HCT116 (cell line): ENCODE measurements around the gene SLC4A2. TPM values are rescaled to one million over a fixed set of nuclear protein-coding genes. Genes with fewer than 3 reads are reported as not detected.

Experiments used
- ATAC-seq: fragments of 200-7000 bp; cut with Tn5 transposase; 2 replicates; pipeline ENCODE4 v1.9.1; 2020; ENCODE audit warnings: mild to moderate bottlenecking, moderate library complexity
- BruUV-seq: library from RNA; stranded (reverse); fragments of 400-500 nt; replicated peaks from 2 replicates; lab custom pipeline; 2021; lab: Mats Ljungman, UMichigan
- CTCF ChIA-PET: fragments of 300-600 bp; sonication (Branson Sonifier 250); formaldehyde crosslinking; loops from one replicate; lab custom pipeline; 2021; ENCODE audit warnings: antibody characterized with exemption; lab: Charles Lee
- POLR2A ChIA-PET: fragments of 300-600, 350-600 bp; sonication (Branson Sonifier 250); formaldehyde crosslinking; loops from one replicate; lab custom pipeline; 2021; ENCODE audit warnings: antibody characterized with exemption; lab: Charles Lee
- RAD21 ChIA-PET, 2 experiments: fragments of 300-600 bp; sonication (Branson Sonifier 250); formaldehyde crosslinking; loops; one replicate each; lab custom pipeline; 2023; ENCODE audit warnings: low total read pairs in 2 of 2; ENCODE audit not compliant: uncharacterized antibody in 2 of 2, unreplicated experiment in 2 of 2, low non-redundant PET in 1 of 2; lab: Charles Lee
- DNase-seq: peaks from one replicate; pipeline ENCODE4 v3.0.0-alpha.2; 2010; ENCODE audit warnings: low read depth, low spot score
- H2AFZ ChIP-seq: fragments of 200-600 bp; shearing (Covaris generic), sonication (generic); 2 replicates; pipeline ENCODE4 v1.6.1; 2017; ENCODE audit warnings: low read depth, mixed run types, mixed read lengths, antibody characterized with exemption, low read length; ENCODE audit not compliant: poor library complexity, severe bottlenecking
- H3K27ac ChIP-seq: 2 replicates; pipeline ENCODE4 v1.5.1; 2012; ENCODE audit warnings: low read depth, low read length
- H3K27me3 ChIP-seq: fragments of 200-600 bp; sonication (generic); 2 replicates; pipeline ENCODE4 v1.6.1; 2016; ENCODE audit warnings: mixed run types, low read length, mixed read lengths; ENCODE audit not compliant: insufficient read depth
- H3K36me3 ChIP-seq, 2 experiments: fragments of 200-500 bp in 1 of 2; fragments of 200-600 bp in 1 of 2; sonication (Bioruptor generic) in 1 of 2; sonication (generic) in 1 of 2; 2 replicates each; pipeline versions ENCODE4 v1.5.1 to v1.6.1; 2014 to 2016; ENCODE audit warnings: low read length in 2 of 2, inconsistent platforms in 1 of 2, mixed read lengths in 1 of 2, mixed run types in 1 of 2; ENCODE audit not compliant: insufficient read depth in 2 of 2, control insufficient read depth in 1 of 2
- H3K4me1 ChIP-seq, 2 experiments: fragments of 200-600 bp in 1 of 2; sonication (generic) in 1 of 2; 2 replicates each; pipeline versions ENCODE4 v1.5.1 to v1.6.1; 2012 to 2017; ENCODE audit warnings: low read length in 2 of 2, inconsistent platforms in 1 of 2, mild to moderate bottlenecking in 1 of 2, mixed read lengths in 1 of 2, mixed run types in 1 of 2, moderate library complexity in 1 of 2; ENCODE audit not compliant: insufficient read depth in 2 of 2, control insufficient read depth in 1 of 2
- H3K4me2 ChIP-seq: fragments of 200-600 bp; sonication (generic); 2 replicates; pipeline ENCODE4 v1.6.1; 2017; ENCODE audit warnings: mixed run types, low read length, mixed read lengths
- H3K4me3 ChIP-seq, 2 experiments: fragments of 200-600 bp in 1 of 2; sonication (generic) in 1 of 2; replicated peaks in 1 of 2; 2 replicates each; pipeline ENCODE4 v1.5.1; 2011 to 2016; ENCODE audit warnings: low read length in 2 of 2, control low read depth in 1 of 2, low read depth in 1 of 2, mild to moderate bottlenecking in 1 of 2, mixed read lengths in 1 of 2, mixed run types in 1 of 2
- H3K79me2 ChIP-seq: fragments of 200-600 bp; sonication (generic); 2 replicates; pipeline ENCODE4 v1.6.1; 2017; ENCODE audit warnings: mild to moderate bottlenecking, mixed run types, low read length, moderate library complexity, mixed read lengths; ENCODE audit not compliant: insufficient read depth
- H3K9ac ChIP-seq: fragments of 200-600 bp; sonication (generic); 2 replicates; pipeline ENCODE4 v1.6.1; 2016; ENCODE audit warnings: low read length, mixed read lengths
- H3K9me2 ChIP-seq: fragments of 200-600 bp; sonication (generic), shearing (Covaris generic); 2 replicates; pipeline ENCODE4 v1.6.1; 2017; ENCODE audit warnings: mixed run types, mild to moderate bottlenecking, moderate library complexity; ENCODE audit not compliant: insufficient read depth
- H3K9me3 ChIP-seq, 2 experiments: fragments of 200-500 bp in 1 of 2; fragments of 200-600 bp in 1 of 2; sonication (Bioruptor generic) in 1 of 2; sonication (generic) in 1 of 2; 2 replicates each; pipeline ENCODE4 v1.6.1; 2014 to 2017; ENCODE audit warnings: low read length in 2 of 2, mixed read lengths in 2 of 2, inconsistent platforms in 1 of 2, low read depth in 1 of 2, mild to moderate bottlenecking in 1 of 2, mixed run types in 1 of 2, moderate library complexity in 1 of 2; ENCODE audit not compliant: control insufficient read depth in 1 of 2, insufficient read depth in 1 of 2
- H4K20me1 ChIP-seq: fragments of 200-600 bp; sonication (generic), shearing (Covaris generic); 2 replicates; pipeline ENCODE4 v1.6.1; 2017; ENCODE audit warnings: mixed run types, mild to moderate bottlenecking, moderate library complexity; ENCODE audit not compliant: insufficient read depth
- CEBPB ChIP-seq: IDR thresholded peaks from 2 replicates; pipeline ENCODE4 v1.6.1; 2012; ENCODE audit warnings: low read depth
- EZH2 ChIP-seq: fragments of 200-600 bp; sonication (generic); IDR thresholded peaks from 2 replicates; pipeline ENCODE4 v1.6.1; 2017; ENCODE audit warnings: antibody characterized with exemption, mixed run types
- SRF ChIP-seq: IDR thresholded peaks from 2 replicates; pipeline ENCODE4 v1.6.1; 2012; ENCODE audit warnings: low read depth
- ZFX ChIP-seq: fragments of 450-650 bp; IDR thresholded peaks from 2 replicates; pipeline ENCODE4 v1.6.1; 2017
- ZNF274 ChIP-seq: fragments of 200-500 bp; sonication (Bioruptor generic); IDR thresholded peaks from 2 replicates; pipeline ENCODE4 v1.6.1; 2014; ENCODE audit warnings: mild to moderate bottlenecking, low read depth, low read length, inconsistent platforms
- intact Hi-C: fragments of 100-400 bp; cut with micrococcal nuclease; formaldehyde crosslinking; loops from 2 replicates; pipeline ENCODE4 v1.10.0; 2022
- total RNA-seq: library from RNA; stranded (reverse); gene quantifications from one replicate; pipeline ENCODE4 v1.2.1, GENCODE V29; 2021; ENCODE audit not compliant: unreplicated experiment
- TF ChIP-seq, protein P1 (sequence below): IDR thresholded peaks from 2 replicates; pipeline ENCODE4 v1.6.1; 2012; ENCODE audit warnings: low read depth
- TF ChIP-seq, protein P2 (sequence below): IDR thresholded peaks from 2 replicates; pipeline ENCODE4 v1.6.1; 2011; ENCODE audit warnings: mild to moderate bottlenecking, low read length, moderate library complexity; ENCODE audit not compliant: insufficient replicate concordance; ENCODE audit errors: extremely low read depth

SLC4A2 gene
- total RNA-seq, 1 experiment from 2014 or later = 240 TPM

DNA sequence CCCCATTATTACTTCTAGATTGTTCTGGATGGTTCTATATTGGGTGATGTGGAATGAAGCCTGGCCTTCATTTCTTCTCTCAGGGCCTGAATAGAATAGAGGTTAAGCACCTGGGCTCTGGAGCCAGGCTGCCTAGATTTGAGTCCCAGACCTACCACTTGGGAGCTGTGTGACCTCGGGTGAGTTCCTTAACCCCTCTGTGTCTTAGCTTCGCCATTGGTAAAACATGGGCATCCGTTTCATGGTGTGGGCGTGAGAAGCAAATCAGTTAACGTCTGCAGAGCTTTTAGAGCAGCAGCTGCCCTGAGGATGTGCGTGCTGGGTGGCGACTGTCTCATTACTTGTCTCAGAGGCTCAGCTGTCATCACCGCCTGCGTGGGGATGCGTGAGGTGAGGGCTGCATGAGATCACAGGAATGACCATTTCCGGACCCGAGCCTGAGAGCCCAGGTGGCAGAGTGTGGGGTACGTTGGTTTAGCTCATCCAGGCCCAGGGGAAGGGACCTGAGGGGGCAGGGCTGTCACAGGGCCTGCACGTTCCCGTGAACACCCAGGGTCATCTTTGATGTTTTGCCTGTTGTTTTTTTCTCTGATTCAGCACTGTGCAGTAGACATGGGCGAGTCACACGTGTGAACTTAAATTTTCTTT lies 36.6 kb downstream of the SLC4A2 start:
- intact Hi-C loops = no loop called here
- DNase-seq (no peak), ATAC-seq (no peak)
- ChIA-PET POLR2A (interaction anchor here (0.8 kb wide), 1 partner anchor 22 kb away, joined by 4 read pairs; no protein-coding TSS in a partner anchor), RAD21 (interaction anchor here in 1 of 2 experiments (0.7 kb wide), 1 partner anchor 189 kb away, joined by 4 read pairs; no protein-coding TSS in a partner anchor), CTCF (no interaction called here)
- Histone ChIP-seq H3K79me2 (peaks cover 97% of the 10 kb centered on the region), H3K36me3 (peaks cover 0 to 14% of the 10 kb centered on the region in 2 experiments; a peak in 1 of 4 replicates), H2AFZ (no peak overlapping the region), H3K9me2 (no peaks in the 10 kb centered on the region), H3K9ac (no peak overlapping the region), H3K4me1 (no peaks in the 10 kb centered on the region), H4K20me1 (no peaks in the 10 kb centered on the region; the same call in 1 of the 2 replicates), H3K4me3 (no peak overlapping the region), H3K27ac (no peak overlapping the region), H3K27me3 (no peaks in the 10 kb centered on the region), H3K9me3 (no peaks in the 10 kb centered on the region), H3K4me2 (no peak overlapping the region)
- BruUV-seq = no TSS peak
- TF ChIP-seq ZFX (no peak), CEBPB (no peak), SRF (no peak), EZH2 (no peak), ZNF274 (no peak)
- TF ChIP-seq, protein P1, sequence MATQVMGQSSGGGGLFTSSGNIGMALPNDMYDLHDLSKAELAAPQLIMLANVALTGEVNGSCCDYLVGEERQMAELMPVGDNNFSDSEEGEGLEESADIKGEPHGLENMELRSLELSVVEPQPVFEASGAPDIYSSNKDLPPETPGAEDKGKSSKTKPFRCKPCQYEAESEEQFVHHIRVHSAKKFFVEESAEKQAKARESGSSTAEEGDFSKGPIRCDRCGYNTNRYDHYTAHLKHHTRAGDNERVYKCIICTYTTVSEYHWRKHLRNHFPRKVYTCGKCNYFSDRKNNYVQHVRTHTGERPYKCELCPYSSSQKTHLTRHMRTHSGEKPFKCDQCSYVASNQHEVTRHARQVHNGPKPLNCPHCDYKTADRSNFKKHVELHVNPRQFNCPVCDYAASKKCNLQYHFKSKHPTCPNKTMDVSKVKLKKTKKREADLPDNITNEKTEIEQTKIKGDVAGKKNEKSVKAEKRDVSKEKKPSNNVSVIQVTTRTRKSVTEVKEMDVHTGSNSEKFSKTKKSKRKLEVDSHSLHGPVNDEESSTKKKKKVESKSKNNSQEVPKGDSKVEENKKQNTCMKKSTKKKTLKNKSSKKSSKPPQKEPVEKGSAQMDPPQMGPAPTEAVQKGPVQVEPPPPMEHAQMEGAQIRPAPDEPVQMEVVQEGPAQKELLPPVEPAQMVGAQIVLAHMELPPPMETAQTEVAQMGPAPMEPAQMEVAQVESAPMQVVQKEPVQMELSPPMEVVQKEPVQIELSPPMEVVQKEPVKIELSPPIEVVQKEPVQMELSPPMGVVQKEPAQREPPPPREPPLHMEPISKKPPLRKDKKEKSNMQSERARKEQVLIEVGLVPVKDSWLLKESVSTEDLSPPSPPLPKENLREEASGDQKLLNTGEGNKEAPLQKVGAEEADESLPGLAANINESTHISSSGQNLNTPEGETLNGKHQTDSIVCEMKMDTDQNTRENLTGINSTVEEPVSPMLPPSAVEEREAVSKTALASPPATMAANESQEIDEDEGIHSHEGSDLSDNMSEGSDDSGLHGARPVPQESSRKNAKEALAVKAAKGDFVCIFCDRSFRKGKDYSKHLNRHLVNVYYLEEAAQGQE = no peak
- TF ChIP-seq, protein P2, sequence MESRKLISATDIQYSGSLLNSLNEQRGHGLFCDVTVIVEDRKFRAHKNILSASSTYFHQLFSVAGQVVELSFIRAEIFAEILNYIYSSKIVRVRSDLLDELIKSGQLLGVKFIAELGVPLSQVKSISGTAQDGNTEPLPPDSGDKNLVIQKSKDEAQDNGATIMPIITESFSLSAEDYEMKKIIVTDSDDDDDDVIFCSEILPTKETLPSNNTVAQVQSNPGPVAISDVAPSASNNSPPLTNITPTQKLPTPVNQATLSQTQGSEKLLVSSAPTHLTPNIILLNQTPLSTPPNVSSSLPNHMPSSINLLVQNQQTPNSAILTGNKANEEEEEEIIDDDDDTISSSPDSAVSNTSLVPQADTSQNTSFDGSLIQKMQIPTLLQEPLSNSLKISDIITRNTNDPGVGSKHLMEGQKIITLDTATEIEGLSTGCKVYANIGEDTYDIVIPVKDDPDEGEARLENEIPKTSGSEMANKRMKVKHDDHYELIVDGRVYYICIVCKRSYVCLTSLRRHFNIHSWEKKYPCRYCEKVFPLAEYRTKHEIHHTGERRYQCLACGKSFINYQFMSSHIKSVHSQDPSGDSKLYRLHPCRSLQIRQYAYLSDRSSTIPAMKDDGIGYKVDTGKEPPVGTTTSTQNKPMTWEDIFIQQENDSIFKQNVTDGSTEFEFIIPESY = no peak
